Activated gamma-delta T cell treated with anti-CD3 and anti-CD28 coated beads, Interleukin-2, amount 50 U/mL, for 16 hours (primary cell): Measurements from ENCODE around the gene OR1A2.
"Not testable (repeated sequence)": the region's sequence is repeated elsewhere in the genome, so short reads cannot be mapped to it uniquely, and the experiment has no call there.

Source experiments
- DNase-seq: peaks from one replicate; pipeline ENCODE4 v3.0.0-alpha.2; 2020; ENCODE audit warnings: low read depth

The OR1A2 gene, protein sequence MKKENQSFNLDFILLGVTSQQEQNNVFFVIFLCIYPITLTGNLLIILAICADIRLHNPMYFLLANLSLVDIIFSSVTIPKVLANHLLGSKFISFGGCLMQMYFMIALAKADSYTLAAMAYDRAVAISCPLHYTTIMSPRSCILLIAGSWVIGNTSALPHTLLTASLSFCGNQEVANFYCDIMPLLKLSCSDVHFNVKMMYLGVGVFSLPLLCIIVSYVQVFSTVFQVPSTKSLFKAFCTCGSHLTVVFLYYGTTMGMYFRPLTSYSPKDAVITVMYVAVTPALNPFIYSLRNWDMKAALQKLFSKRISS

DNA sequence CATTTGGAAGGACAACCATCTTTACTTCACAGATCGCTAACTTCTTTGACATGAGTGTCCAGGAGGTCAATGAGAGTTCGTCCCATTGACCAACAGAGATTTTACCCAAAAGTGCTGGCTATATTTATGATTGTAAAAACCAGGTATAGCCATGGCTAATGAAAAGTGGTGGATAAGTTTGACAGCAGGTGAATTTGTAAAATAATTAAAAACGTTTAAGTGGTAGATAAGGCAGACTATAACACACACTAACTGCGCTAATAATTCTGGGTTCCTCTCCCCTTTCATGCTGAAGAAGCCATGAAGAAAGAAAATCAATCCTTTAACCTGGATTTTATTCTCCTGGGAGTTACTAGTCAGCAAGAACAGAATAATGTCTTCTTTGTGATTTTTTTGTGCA is at the start of gene OR1A2:
TSS of gene OR1A2 (plus strand) at position 301 of the 400 bp plus-strand sequence. CDS start at position 301, 0 bp downstream.
- DNase-seq: no peak

DNA sequence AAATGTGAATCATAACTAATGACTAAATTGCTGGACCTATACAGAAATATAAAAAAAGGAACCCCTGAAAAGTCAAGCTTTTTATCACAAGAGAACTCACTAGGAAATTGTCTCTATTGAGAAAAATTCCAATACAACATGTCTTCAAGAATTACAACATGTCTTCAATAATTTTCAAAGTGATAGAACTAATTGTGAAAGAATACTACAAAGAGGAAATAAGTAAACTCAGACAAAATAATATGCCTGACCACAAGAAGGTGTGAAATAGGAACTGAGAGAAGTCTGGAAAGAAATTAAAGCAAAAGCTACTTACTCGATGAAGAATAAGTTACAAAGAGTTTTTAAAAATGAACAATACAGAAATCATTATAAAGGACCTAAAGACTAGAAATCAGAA is 40.1 kb upstream of the OR1A2 start:
- no peak for DNase-seq

DNA sequence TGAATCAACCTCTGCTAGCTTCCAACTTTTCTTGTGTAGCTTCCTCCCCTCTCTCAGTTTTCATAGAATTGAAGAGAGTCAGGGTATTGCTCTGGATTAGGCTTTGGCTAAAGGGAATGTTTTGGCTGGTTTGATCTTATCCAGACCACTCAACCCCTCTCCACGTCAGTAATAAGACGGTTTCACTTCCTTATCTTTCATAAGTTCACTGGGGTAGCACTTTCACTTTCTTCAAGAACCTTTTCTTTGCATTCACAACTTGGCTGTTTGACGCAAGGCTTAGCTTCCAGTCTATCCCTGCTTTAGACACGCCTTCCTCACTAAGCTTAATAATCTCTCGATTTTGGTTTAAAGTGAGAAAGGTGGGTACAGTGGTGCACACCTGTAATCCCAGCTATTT is 29.7 kb upstream of the OR1A2 start:
- no peak for DNase-seq

DNA sequence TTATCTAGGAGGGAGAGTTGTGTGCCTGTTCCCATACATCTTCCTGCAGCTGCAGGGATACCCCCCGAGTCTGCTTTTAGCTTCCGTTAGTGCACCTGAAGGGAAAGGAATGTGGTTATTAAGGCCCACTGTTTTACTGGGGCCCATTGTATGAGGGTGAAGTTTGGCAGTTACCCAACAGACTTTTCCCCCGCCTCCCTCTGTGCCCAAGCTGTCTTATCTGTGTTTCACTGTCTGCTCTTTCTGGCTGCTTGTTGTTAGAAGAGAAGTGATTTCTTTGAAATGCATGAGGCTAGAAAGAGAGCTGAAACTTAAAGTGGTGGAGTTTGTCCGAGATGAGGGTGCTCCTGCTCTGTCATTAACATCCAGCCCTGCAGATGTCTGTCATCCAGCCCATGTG is 7.4 kb upstream of the OR1A2 start:
- no peak for DNase-seq

DNA sequence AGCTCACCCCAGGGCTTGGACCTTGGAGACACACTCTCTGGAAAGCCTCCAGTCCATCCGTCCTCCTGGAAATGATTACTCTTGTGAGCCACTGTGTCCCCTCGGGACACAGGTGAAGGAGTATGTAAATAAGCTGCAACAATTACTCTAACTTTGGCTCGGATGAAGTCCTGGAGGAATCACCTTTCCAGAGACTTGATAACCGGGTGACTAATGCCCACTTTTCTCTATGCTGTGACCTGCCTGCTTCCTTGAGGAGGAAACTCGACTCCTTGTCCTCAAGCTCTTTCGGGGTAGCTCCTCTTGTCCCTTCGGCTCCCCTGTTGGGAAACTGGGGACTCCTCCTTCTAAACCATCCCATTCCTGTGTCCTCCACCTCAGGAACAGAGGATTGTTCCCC is 10.0 kb downstream of the OR1A2 start, which contains the start of gene OR1A1:
TSS of gene OR1A1 (plus strand) at position 301 of the 400 bp plus-strand sequence. CDS start 7,954 bp downstream, outside the sequence.
- no peak for DNase-seq

DNA sequence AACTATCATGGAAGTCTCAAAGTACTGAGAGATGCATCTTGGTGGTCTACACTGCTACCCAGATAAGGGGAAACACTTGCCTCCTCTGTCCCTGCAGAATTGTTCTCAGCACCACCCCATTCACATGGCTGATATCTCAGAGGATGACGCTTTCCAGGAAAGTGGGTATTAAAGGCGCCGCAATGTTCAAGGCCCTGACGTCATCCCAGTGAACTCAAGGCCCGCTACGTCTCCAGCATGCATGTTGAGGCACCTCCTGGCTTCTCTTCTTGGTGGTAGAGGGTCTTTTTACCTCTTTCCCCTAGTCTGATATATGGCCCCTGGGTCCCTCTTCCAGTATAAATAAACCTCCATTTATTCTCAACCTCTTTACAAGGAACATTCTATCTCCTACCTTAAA is 11.2 kb downstream of the OR1A2 start:
- DNase-seq: no peak

DNA sequence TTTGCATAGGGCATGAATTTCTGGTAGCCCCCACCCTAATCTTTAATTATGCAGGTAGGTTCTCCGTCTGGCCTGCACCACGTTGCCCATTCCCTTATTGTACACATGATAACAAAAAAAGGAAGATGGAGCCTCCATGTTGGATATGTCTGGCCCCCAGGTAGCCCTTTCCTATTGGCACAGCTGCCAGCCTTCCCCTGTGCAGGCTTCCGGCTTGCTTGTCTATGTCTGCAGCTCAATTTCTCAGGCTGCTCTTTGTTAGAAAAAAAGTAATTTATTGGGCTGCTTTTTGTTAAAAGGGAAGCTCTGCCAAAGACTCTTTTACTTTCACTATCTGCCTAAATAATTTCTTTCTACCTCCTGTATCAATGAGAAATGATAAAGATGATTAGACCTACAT is 15.7 kb downstream of the OR1A2 start:
- DNase-seq: no peak

DNA sequence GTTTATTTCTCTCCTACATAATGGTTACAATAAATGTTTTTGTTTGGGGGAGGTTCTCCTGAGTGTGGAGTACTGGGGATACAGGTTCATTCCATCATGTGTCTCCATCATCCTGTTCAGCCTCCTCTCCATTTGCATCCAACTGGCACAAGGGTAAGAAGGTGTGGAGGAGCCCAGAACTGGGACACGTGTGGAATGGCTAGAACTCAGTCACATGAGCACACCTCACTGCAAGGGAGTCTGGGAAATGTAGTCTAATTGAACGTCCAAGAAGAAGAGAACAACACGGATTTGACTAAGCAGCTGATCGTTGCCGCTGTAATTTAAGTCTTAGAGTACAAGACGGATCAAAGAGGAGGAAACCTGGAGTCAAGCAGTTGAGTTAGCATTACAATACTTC is 16.3 kb downstream of the OR1A2 start:
- DNase-seq: no peak

DNA sequence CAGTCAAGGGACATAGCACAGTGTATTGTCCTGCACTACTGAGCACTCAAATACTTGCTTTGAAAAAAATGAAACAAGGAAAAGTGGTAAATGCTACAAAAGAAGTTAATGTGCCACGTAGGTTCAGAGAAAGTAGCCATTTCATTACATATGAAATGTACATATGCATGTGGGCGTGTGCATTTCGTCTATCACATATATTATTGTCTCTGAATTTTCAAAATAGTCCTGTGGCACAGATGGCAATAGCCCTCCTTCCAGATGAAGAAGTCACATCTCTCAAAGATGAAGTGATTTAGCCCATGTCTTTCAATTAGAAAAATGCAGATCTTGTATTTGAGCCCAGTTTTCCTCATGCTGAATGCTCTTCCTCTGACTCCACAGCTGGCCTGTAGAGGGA is 22.7 kb downstream of the OR1A2 start:
- not testable (repeated sequence) for DNase-seq

DNA sequence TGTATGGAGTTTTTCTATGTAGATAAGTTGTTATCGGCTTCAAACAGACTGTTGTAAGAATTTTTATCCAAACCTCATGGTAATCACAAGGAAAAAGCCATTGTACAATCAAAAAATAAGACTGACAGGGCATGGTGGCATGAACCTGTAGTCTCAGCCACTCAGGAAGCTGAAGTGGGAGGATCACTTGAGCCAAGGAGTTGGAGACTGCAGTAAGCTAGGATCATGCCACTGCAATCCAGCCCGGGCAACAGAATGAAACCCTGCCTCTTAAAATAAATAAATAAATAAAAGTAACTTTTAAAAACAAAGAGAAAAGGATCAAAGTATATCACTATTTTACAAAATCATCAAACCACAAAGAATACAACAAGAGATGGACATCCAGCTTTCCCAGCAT is 24.5 kb downstream of the OR1A2 start:
- no peak for DNase-seq

DNA sequence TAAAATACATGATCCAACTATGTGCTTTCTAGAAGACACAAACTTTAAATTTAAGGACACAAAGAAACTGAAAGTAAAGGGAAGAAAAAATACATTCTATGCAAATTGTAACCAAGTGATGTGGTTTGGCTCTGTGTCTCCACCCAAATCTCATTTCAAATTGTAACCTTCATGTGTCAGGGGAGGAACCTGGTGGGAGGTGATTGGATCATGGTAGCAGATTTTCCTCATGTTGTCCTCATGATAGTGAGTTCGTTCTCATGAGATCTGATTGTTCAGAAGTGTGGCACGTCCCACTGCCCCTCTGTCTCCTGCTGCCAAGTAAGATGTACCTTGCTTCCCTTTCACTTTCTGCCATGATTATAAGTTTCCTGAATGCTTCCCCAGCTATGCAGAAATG is 25.2 kb downstream of the OR1A2 start:
- no peak for DNase-seq

DNA sequence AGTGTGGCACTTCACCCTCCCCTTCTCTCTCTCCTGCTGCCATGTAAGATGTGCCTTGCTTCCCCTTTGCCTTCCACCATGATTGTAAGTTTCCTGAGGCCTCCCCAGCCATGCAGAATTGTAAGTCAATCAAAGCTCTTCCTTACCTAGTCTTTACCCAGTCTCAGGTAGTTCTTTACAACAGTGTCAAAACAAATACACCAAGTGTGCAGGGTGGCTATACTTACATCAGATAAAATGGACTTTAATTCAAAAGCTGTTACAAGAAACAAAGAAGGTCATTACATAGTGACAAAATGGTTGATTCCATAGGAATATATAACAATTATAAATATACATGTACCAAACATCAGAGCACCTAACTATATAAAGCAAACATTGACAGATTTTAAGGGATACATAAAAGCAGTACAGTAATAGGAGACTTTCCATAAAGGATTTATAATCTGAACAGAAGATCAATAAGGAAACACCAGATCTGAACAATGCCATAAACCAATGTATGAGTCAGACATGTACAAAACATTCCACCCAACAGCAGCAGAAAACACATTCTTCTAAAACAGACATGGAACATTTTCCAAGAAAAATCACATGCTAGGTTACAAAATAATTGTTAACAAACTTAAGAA is 27.5 kb downstream of the OR1A2 start:
- not testable (repeated sequence) for DNase-seq

DNA sequence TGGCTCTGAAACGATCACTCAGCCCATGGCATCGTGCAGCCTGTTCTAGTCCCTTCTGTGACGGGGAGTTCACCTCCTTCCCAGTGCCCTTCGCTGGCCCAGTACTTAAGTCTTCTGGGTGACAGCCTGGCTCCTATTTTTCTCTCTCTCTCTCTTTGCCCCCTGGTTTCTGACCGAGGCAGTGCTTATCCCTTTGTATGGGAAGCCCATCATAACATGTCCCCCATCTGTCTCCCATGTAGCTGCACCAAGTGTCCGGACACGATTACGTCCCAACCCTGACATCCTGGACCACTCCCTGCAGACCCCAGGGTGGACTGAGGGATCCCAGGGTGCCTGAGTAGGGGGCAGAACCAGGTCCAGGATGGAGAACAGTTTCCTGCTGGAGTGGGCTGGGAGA is 35.0 kb downstream of the OR1A2 start:
- DNase-seq: not testable (repeated sequence)

DNA sequence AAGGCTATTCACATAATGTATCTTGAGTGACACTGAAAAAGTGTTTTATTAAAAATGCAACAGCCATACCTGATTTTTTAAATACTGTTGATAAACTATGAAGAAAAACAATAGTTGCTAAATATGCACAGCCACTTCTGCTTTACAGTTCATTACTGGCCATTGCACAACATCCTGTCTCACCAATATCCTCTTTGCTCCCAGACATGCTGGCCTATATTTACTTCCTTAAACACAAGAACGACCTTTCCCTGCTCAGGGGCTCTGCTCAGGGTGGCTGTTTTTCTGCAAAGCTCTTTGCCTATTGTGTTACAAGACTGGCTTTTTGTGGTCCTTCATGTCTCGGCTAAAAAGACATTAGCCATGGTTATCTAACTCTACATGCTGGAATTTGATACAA is 41.4 kb downstream of the OR1A2 start:
- not testable (repeated sequence) for DNase-seq

DNA sequence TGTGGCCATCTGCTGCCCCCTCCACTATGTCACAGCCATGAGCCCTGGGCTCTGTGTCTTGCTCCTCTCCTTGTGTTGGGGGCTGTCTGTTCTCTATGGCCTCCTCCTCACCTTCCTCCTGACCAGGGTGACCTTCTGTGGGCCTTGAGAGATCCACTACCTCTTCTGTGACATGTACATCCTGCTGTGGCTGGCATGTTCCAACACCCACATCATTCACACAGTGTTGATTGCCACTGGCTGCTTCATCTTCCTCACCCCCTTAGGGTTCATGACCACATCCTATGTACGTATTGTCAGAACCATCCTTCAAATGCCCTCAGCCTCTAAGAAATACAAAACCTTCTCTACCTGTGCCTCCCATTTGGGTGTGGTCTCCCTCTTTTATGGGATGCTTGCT is 43.7 kb downstream of the OR1A2 start:
- not testable (repeated sequence) for DNase-seq

DNA sequence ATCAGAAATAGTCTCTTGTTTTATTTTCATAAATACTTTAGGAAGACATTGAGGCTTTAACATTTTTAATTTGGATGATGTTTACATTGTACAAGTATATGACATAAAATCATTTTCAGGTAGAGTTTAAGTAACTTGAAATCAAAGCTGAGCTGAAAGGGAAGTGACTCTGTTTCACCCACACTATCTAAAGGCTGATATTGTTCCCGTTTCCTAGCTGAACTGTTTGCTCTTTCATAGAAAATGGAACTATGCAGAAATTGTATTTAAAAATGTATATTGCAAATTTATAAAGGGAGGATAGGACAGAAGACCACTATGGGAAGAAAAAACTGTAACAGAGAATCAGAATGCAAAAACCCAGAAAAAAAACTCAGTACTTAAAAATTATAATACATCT is 47.5 kb downstream of the OR1A2 start:
- DNase-seq: not testable (repeated sequence)
